NCI-H82 (cell line): Measurements from ENCODE around the gene OR52D1.

Experiments
- DNase-seq: peaks from one replicate; lab custom pipeline; 2025; lab: John Stamatoyannopoulos, UW

OR52D1 gene

GRCh38 chr11:5514841-5515240 lies 26.4 kb downstream of the OR52D1 start:
- DNase-seq, result no peak

GRCh38 chr11:5516599-5516998 lies 28.1 kb downstream of the OR52D1 start, which contains the start of gene UBQLNL:
Gene UBQLNL (minus strand): TSS chr11:5516699. CDS start chr11:5516441, 258 bp downstream.
- no peak for DNase-seq

- no peak for DNase-seq
These were observed 33.1 kb downstream of the OR52D1 start for GRCh38 chr11:5521540-5521939.

- DNase-seq, result no peak
These were observed 33.8 kb downstream of the OR52D1 start for GRCh38 chr11:5522308-5522707.

- DNase-seq, result no peak
These were observed 36.3 kb downstream of the OR52D1 start for GRCh38 chr11:5524756-5525155.

- DNase-seq, result no peak
These were observed 39.2 kb downstream of the OR52D1 start for GRCh38 chr11:5527716-5528115.

- DNase-seq, result no peak
These were observed 40.0 kb downstream of the OR52D1 start for GRCh38 chr11:5528495-5528894.

- DNase-seq, result no peak
These were observed 42.8 kb downstream of the OR52D1 start for GRCh38 chr11:5531053-5531831.

GRCh38 chr11:5534046-5534445 lies 45.6 kb downstream of the OR52D1 start:
- DNase-seq, result no peak

GRCh38 chr11:5536482-5536881 lies 48.0 kb downstream of the OR52D1 start:
- no peak for DNase-seq
